ENCODE measurements around the gene CELF4.
"Not testable (repeated sequence)": the region's sequence is repeated elsewhere in the genome, so short reads cannot be mapped to it uniquely, and the experiment has no call there.

Gene CELF4

DNA sequence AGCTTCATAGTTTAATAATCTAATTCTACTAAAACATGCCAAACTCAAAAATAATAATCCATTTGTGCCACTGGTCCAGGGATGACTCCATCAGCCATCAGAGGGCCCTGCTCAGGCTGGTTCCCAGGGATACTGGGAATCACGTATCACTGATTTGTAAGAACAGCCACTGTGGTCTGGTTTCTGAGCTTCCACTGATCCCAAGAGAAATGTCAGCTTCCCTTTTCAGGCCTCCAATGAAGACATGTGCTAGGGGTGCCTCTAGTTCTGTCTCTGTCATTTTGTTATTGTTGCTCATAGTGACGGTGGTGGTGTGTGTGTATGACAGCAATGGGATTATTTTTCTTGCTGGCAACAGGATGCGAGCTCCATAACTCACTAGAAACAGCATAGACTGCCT lies 83.2 kb downstream of the CELF4 start:
- no peak for DNase-seq
- intact Hi-C loops (cut with DNase I) = no loop called here

DNA sequence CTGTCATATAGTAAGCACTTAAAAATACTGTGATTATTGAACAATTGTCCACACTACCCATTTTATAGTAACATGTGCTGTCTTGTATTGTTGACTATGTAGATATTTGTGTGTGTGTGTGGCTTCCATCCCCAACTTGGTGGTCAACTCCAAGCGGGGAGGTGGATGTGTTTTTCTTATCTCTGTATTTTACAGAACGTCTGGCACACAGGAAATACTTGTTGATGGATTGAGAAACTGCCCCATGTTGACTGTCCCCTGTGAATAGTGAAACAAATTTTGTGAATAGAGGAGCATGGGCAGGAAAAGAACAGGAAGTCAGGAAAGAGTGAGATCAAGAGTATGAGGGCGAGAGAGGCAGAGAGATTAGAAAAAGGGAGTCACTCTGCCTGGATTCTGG lies 83.6 kb downstream of the CELF4 start:
- intact Hi-C loops (cut with DNase I) = no loop called here
- no peak for DNase-seq

DNA sequence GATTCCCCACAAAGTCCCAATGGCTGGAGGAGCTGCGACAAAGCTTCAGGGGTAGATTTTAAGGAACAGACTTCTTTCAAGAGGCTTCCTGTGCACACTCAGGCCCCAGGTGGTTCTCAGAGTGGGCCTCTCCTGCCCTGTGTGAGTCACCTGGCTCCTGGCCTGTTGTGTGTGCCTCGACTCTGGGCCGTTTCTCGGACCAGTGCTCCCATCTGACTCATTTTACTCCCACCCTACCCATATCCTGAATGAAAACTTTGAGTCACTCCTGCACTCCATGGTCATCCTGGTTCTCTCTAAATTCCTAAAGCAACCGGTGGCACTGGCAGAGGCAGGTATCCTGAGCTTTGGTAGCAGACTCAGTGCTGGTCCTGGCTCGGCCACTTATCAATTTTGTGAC lies 84.1 kb downstream of the CELF4 start:
- intact Hi-C loops (cut with DNase I) = no loop called here
- no peak for DNase-seq

DNA sequence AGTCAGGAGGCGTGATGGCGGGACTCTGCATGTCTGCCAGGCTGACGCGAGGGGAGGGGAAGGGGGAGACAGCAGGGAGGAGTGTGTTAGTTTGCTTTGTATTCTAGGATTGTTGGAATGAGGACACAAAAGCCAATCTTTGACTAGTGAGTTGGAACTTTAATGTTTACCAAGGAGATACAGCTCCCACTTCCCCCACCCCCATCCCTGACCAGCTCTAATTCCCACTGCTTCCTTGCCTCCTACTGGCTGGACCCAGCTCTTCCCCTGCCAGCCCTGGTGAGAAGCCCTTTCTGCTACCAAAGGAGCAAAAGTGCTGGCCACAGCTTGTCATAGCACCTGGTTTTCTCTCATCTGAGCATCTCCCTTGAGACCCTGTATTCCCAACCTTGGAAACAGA lies 84.5 kb downstream of the CELF4 start:
- intact Hi-C loops (cut with DNase I) = no loop called here
- DNase-seq = no peak

DNA sequence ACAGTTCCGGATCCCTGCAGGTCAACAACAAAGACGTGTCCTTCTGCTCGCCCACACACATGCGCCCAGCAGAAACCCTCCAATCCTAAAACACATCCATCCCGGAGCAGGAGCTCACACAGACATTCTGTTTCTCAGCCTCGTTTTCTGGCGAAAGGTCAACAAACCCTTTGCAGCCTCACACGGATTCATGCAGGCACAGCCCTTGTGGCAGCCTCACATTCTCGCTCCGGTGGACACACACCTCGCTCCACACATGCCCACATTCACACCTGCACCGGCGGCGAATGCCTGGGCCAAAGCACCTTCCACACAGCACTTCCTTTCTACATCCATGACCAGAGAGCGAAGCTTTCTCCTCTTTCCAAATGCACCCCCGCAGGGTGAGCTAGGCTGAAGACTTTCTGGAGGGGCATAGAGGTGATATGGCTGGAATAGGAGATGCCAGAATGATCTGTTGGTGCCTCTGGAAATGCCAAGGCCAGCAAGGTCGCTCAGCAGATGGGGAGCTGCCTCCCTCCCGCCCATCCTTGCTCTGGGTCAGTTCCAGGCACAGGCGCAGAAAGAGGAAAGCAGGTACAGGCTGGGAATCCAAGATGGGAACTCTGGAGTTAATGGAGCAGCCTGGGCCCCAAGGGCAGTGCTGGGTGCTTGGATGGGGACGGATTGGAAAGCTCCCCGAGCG lies 88.8 kb downstream of the CELF4 start:
- DNase-seq = peak in 1 of 10 donors; percentile 85
- intact Hi-C loops (cut with DNase I) = no loop called here

DNA sequence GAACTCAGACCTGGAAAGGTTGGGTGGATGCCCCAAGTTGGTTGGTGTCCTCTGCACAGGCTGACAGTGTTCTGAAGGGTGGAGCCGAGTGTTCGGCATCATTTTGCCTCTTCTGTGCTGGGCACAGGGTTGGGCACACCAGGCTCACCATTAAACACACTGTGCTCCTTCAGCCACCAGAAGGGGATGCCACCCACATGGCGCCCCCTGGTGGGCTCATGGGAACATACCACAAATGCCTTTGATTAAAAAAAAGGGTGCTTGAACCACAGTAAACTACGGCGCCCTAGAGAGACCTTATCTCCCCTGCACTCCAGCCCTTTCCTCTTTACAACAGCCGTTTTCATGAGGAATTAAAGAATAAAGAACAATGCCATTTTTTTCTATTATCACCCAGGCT lies 89.4 kb downstream of the CELF4 start:
- intact Hi-C loops (cut with DNase I) = no loop called here
- peak in 8 of 10 donors; percentile 44 to 93 (median 53) for DNase-seq

DNA sequence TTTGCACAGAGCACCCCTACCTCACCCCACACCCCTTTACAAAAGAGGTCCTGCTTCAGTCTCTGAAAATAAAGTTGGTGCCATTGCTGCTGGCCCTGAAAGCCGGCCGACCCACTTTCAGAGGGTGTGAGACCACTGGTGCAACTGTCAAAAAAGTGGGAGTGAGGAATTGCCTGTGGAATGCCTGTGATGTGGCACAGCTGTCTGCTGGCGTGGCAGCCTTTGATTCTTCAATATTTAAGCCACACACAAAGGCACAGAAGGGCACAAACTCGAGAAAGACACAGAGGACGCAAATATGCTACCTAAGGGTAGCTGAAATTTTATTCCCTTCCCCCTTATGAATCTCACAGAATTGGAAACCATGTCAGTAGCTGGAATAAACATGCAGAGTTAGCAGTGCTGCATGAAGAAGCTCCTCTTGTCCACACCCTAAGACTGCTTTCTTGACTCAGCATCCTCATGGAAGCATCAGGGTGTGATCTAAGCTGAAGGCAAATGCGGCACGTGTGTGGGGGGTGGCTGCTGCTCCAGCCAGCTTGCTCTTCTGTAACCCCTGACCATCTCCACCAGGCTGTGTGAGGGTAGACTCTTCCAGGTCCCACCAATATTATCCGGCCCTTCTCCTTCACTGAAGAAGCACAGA lies 92.3 kb downstream of the CELF4 start:
- intact Hi-C loops (cut with DNase I) = no loop called here
- DNase-seq = peak in 1 of 10 donors; percentile 30

DNA sequence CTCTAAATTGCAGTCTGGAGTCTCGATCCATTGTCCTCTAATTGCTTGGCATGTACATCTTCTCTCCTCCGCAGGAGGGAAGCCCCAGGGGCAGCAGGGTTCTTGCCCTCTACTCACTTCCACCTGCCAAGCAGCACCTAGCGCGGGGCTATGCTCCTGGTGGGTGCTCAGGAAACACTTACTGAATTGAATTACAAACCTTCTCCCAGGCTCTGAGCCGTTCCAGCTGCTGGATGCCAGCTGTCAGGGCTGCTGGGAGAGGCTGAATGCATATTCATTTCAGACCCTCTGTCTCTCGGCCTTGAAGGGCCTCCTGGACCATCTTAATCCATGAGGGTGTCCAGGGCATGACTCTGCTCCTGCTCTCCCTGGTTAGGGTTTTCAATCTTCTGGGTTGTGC lies 94.0 kb downstream of the CELF4 start:
- intact Hi-C loops (cut with DNase I) = no loop called here
- DNase-seq = peak in 1 of 10 donors; percentile 54

DNA sequence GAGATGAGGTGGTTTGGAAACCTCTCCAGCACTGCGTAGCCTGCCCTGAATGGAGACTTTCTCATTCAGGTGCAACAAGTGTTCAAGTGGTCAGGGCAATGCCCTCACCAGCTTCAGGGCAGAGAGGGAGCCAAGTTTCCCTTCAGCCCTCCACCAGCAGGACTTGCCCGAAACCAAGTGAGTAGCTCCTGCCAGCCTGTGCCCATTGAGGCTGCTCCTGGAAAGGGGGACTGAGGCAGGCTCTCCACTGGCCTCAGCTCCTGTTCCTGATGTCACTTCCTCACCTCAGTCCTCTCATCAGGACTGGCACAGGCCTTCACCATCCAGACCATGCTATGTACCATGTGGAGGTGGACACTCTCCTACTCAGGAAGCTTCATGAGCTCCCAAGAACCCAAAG lies 94.6 kb downstream of the CELF4 start:
- DNase-seq = peak in 1 of 10 donors; percentile 57
- intact Hi-C loops (cut with DNase I) = no loop called here

DNA sequence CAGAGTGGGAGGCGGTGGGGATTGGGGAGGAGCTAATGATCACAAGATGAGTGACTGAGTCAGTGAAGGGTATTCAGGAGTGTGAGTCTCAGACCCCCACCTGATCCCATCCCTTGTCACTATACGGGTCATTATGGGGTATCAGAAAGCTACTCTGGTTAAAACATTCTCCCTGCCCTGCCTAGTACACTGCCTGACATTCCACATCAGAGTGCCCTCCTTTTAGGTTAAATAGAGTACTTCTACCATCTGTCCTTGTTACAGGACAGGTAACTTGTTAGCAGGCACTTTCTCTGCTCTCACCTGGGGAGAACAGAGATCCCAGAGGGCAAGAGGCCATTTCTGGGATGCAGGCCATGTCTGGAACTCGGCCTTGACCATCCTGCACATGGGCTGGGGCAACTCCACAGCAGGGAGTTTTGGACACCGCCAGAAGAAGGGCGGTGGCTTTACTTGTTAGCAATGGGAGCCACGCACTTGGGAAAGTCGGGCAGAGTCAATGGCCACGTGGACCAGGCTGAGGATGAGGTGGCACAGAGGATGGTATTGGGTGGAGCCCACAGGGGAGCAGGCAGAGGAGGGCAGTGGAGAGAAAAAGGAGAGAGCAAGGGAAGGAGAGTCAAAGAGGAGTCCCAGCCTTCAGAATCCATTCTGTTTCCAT lies 98.5 kb downstream of the CELF4 start:
- peak in 1 of 10 donors; percentile 52 for DNase-seq
- intact Hi-C loops (cut with DNase I) = no loop called here

DNA sequence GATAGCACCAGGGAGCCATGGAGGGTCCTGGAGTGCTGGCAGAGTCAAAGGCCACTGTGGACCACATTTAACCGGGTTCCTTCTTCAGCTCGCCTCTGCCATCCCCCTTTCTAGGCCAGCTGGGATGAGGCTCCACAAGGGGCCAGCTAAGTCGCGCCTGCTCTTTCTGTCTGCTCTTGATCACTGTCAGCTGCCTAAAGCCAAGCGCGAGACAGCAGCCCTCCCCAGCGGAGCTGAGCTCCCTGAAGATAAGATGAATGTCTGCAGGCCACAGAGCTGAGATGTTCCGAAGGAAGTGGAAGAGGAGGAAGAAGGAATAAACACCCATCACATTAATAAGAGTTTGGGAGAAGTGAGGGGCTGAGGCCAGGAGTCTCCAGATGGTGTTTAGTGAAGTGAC lies 99.6 kb downstream of the CELF4 start:
- peak in 6 of 10 donors; percentile 46 to 94 (median 72) for DNase-seq
- intact Hi-C loops (cut with DNase I) = no loop called here

DNA sequence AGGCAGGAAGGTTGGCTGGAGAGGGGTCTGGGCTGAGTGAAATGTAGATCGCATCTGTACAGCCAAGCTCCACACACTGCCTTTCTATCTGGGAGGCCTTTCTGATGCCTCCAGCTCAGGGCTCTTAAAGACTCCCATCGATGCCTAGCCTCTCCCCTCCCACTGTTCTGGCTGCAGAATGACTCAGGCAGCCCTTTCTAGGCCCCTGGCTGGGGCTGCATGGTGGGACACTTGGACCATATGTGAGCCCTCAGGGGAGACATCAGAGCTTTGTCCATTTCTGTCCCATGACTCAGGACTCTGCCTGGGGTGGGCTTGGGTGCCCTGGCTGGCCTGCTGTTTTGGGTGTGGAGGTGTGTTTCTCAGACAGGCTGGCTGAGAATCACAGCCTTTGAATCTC lies 101.3 kb downstream of the CELF4 start:
- intact Hi-C loops (cut with DNase I) = no loop called here

DNA sequence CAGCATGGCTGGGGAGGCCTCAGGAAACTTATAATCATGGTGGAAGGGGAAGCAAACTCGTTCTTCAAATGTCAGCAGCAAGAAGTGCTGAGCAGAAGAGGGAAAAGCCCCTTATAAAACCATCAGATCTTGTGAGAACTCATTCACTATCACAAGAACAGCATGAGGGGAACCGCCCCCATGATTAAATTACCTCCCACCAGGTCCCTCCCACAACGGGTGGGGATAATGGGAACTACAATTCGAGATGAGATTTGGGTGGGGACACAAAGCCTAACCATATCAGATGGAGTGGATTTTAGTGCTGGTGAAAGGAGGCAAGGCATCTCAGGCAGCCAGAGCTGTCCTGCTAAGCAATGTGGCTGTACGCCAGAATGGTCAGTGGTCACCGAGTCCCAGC lies 104.3 kb downstream of the CELF4 start:
- DNase-seq; intact Hi-C loops (cut with DNase I): not testable (repeated sequence)

More for the DNA sequence above, 101.3 kb downstream of the CELF4 start:
- no peak for DNase-seq

DNA sequence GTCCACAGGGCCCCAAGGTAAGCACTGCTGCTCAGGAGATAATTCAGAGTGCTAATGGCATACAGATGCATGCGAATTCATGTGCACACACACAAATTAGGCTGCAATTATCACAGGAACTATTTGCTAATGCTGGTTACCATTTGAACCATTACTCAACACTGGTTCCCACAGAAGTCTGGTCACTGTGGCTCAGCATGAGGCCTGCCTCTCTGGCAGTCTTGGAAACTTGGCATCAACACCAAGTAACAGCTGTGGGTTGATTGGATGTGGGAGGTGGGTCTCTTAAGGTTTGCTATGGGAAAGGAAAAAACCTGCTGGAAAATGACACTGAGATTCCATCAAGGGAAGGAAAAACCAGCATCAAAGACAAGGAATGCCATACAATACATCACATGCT lies 105.0 kb downstream of the CELF4 start:
- DNase-seq = no peak
- intact Hi-C loops (cut with DNase I) = no loop called here

DNA sequence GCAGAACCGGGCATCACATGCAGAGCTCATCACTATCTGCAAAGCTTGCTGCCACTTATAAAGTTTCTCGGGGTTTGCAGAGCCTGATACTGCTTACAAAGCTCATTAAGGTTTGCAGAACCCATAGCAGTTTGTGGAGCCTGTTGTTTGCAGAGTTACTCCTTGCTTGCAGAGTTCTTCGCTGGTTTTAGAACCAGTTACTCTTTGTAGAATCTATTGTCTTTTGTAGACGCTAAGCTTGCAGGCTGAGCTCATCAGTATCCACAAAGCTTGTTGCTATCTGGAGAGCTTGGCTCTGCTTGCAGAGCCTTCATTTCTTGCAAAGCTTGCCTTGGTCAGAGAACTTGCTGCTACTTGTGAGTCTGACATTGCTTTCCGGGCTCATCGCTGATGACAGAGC lies 106.9 kb downstream of the CELF4 start:
- no peak for DNase-seq
- intact Hi-C loops (cut with DNase I) = no loop called here

DNA sequence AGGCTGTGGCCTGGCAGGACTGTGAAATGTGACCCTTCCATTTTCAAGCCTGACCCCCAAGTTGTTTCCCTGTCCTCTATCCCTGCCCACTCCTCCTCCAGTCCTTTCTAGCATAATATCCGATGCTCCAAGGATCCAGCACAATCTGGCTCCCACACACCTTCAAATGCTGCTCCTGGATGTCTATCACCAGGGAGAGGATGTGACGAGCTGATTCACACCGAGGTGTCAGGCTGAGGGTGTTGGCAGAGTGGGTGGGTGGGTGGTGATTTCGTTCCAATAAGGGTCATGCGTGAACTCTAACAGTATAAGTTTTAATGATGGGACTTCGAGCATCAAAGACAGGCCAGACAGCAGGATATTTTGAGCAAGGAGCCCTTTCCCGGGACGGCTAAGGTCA lies 107.8 kb downstream of the CELF4 start:
- intact Hi-C loops (cut with DNase I) = no loop called here
- DNase-seq = no peak

DNA sequence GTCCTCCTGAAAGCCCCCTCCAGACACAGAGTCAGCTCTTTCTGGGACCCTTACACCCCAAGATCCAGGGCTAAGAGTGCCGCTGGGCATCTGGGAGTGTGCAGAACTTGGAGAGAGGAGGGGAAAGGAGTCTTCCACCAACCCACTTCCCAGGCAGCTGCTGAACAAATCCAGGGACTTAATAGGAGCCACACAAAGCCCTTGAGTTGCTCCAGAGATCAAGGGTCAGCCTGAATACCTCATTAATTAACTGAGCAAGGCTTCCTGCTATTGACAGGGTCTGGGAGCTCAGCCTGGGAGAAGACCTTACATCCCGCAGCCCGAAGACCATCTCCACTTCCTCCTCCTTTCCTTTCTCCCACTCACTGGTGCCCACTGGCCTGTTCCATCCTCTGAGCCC lies 108.3 kb downstream of the CELF4 start:
- intact Hi-C loops (cut with DNase I) = no loop called here
- DNase-seq = no peak

DNA sequence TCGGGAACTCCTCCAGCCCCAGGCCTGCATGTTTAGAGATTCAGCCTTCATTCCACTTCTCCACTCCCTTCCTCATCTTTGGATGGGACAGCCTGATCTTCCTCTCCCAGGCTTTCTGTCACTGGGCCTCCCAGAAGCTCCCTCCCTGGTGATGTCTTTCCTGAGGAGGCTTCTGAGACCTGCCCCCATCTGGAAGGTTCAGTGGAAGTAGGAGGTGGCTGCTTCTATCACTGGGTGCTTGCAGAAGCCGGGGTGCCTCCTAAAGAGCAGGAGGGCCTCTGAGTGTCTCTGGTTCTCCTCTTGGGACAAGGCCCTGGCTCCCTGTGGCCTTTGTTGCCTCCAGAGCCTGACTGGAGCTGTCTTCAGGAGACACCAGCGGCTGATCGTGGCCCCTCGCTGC lies 108.7 kb downstream of the CELF4 start:
- DNase-seq = no peak
- intact Hi-C loops (cut with DNase I) = loop anchor here (1.0 kb wide), 1 partner anchor 71 kb away; no protein-coding TSS in a partner anchor

DNA sequence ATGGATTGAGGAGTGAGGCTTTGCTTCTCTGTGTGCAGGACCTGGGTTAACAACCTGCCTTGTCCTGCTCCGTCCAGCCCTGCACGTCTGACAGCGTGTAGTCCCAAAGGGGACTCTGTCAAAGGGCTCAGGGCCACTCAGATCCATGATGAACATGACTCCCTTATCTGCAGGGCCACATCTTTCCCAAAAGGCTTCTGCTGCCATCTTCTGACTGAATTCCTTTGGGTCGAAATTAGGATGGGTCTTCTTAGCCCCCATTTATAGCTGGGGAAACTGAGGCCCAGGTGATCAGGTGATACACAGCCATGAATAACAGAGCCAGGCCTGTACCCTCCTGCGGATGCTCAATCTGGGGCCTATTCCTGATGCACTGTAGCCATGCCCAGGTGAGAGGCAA lies 109.2 kb downstream of the CELF4 start:
- no peak for DNase-seq
- intact Hi-C loops (cut with DNase I) = loop anchor here (1.0 kb wide), 1 partner anchor 70 kb away; no protein-coding TSS in a partner anchor

DNA sequence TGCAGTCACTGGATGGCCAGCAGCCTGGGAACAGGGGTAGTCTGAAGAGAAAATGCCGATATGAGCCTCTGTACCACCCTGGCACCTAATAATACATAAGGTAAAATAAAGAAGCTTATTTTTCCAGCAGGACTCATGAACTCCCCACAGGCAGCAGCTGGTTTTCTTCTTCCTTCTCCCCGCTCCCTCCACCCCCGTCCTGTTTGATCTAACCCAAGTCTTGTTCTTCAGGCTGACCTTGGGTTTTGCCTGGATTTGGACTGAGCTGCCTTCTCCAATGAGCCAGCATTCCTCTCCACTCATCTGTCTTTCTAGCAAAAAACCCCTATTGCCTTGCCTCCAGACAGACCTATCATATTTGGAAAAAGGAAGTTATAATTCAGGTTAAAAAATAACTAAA lies 111.8 kb downstream of the CELF4 start:
- no peak for DNase-seq
- intact Hi-C loops (cut with DNase I) = no loop called here

DNA sequence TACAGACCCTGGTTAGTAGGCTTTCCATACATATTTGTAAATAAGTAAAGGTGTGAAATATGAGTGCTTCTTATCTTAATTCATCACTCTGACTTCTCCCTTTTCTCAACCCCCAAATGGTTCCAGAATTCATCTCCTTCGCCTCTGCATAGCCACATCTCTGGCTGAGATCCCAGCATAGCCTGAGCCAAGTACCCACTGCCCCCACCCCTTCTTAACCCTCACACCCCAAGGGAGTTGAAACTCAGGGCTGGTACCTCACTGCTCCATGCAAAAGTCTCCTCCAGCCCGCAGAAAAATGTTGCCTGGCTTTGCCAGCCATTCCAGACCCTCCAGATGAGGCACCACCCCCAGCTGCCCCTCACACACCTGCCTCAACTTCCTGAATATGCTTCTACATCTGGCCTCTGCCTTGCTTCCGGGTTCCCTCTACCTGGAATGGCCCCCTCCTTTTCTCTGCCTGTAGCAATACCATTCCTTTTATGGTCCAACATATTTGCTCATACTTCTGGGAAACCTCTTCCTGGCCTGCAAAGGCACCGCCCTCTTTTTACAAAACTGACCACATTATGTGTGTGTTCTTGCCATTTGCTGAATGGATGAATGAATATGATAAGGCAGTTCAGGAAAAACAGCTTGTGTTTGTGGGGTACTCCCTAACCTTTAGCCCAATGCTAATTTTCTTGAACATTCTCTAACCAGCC lies 112.8 kb downstream of the CELF4 start:
- intact Hi-C loops (cut with DNase I) = no loop called here
- DNase-seq = no peak

All from posterior cingulate gyrus (tissue), 11 donors.